B cell (primary cell): ENCODE measurements around the gene ST6GAL1.

Experiments used
- EZH2 ChIP-seq: IDR thresholded peaks from 2 replicates; pipeline ENCODE4 v1.6.1; 2012; ENCODE audit warnings: borderline replicate concordance, low read depth, mild to moderate bottlenecking, moderate library complexity, low read length; ENCODE audit not compliant: insufficient read depth, poor library complexity, severe bottlenecking
- TF ChIP-seq, protein P1 (sequence below): fragments of 200-600 bp; IDR thresholded peaks from one replicate; pipeline ENCODE4 v1.8.0; 2022; ENCODE audit warnings: antibody characterized with exemption, mild to moderate bottlenecking

DNA sequence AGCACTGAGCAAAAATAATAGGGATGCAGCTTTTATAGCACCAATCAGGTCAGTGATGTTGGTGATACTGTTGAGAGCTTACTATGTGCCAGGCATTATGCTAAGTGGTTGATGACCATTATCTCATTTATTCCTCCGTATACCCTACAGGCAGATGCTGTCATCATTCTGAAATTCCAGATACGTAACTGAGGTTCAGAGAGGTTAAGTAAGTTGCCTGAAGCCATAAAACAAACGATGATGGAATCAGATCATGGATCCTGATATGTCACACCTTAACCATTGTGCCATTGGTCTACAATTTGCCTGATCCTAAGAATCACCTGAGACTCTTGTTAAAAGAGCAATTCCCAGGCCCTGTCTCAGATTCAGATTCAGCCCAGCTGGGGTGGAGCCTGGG, 49.5 kb downstream of the ST6GAL1 start:
- TF ChIP-seq, protein P1, sequence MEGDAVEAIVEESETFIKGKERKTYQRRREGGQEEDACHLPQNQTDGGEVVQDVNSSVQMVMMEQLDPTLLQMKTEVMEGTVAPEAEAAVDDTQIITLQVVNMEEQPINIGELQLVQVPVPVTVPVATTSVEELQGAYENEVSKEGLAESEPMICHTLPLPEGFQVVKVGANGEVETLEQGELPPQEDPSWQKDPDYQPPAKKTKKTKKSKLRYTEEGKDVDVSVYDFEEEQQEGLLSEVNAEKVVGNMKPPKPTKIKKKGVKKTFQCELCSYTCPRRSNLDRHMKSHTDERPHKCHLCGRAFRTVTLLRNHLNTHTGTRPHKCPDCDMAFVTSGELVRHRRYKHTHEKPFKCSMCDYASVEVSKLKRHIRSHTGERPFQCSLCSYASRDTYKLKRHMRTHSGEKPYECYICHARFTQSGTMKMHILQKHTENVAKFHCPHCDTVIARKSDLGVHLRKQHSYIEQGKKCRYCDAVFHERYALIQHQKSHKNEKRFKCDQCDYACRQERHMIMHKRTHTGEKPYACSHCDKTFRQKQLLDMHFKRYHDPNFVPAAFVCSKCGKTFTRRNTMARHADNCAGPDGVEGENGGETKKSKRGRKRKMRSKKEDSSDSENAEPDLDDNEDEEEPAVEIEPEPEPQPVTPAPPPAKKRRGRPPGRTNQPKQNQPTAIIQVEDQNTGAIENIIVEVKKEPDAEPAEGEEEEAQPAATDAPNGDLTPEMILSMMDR: no peak
- no peak for TF ChIP-seq EZH2
